ENCODE data around the gene SLC2A11.
"Not testable (repeated sequence)": the region's sequence is repeated elsewhere in the genome, so short reads cannot be mapped to it uniquely, and the experiment has no call there.

The SLC2A11 gene

DNA sequence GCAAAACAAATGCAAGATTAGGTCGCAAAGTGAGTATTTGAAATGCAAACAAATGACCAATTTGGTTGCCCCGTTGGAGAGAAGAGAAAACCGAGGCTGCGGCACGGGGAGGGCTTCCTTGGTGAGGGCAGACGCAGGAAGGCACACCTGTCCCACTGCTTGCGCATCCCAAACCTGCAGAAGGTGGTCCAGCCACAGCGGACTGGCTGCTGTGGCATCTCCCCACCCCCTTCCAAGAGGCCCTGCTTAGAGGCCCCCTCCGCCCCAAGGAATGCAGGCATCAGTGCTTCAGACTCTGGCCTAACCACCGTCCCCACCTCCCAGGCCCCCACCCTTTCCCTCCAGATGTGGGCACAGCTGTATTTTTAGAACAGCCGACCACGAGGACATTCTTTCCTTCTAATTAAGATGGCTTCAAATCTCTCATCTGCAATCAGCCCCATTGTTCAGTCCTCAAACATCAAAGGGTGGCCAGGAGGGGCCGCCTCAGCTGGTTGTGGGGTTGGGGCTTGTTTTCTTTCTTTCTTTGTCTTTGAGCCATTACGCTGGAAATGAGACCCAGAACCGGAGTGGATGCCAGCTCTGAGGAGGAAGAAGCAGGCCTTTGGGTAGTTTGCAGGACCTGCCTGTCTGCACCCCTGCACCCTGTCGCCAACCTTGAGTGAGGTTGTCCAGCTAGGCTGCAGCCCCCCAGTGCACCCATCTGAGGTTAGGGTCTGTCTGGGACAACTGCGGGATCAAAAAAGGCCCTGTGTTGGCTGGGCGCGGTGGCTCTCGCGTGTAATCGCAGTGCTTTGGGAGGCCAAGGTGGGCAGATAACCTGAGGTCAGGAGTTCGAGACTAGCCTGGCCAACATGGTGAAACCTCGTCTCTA, 9.4 kb upstream of the SLC2A11 start:
- no peak for DNase-seq

DNA sequence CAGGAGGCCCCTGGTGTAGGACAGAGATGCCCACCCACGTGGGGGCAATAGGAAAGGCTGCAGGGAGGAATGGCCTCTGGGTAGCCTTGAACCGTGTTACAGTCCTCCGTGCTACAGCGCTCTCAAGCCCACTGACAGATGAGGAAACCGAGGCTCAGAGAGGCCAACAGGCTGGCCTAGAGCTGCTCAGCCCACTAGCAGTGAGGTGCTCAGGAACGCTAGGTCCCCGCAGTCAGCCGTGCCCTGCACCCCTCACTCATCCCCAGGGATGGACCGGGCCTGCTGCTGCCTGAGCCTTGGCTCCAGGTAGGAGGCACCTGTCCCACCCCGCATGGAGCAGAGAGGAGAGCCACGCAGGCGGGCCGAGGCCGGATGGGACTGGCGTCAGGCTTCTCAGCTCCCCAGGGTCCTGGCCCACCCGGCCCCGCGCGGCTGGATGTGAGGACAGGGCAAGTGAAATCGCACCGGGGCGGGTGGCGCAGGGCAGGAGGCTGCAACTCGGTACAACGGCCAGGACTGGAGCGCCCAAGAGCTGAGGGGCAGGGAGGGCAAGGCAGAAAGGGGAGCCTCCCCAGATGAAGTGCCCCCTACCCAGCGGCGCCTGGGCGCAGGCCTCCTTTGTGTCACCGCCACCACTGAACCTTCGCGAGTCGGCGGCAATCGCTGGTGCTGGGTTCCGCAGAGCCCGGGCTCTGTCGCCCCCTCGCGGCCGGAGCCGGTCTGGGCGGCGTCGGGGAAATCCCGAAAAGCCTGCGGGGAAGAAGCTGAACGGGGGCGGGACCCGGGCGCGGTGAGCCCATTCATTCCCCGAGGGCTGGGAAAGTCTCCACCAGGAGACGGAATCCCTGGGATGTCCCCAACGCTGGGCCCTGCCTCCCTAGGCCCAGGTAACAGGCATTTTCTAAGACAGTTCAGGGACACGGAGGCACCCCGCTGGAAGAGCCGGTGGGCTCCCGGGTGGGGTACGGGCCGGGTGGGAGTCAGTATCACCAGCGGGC, 8.4 kb upstream of the SLC2A11 start:
- DNase-seq, result peak; percentile 69 to 73

DNA sequence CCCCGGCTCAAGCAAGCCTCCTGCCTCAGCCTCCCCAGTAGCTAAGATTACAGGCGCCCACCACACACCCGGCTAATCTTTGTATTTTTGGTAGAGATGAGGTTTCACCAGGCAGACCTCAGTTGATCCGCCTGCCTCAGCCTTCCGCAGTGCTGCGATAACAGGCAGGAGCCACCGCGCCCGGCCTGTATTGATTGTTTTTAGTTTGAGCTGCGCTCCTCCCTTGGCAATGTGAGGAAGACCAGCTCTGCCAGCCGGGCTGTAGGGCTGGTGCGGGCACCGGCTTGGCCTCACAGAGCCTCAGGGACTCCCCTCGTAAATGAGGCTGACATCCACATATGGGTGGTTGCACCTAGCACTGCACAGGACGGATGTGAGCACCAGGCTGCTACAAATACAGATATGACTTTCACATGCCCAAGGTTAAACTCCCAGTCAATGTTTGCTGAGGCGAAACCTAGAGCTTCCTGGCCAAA, 7.5 kb upstream of the SLC2A11 start:
- no peak for DNase-seq

DNA sequence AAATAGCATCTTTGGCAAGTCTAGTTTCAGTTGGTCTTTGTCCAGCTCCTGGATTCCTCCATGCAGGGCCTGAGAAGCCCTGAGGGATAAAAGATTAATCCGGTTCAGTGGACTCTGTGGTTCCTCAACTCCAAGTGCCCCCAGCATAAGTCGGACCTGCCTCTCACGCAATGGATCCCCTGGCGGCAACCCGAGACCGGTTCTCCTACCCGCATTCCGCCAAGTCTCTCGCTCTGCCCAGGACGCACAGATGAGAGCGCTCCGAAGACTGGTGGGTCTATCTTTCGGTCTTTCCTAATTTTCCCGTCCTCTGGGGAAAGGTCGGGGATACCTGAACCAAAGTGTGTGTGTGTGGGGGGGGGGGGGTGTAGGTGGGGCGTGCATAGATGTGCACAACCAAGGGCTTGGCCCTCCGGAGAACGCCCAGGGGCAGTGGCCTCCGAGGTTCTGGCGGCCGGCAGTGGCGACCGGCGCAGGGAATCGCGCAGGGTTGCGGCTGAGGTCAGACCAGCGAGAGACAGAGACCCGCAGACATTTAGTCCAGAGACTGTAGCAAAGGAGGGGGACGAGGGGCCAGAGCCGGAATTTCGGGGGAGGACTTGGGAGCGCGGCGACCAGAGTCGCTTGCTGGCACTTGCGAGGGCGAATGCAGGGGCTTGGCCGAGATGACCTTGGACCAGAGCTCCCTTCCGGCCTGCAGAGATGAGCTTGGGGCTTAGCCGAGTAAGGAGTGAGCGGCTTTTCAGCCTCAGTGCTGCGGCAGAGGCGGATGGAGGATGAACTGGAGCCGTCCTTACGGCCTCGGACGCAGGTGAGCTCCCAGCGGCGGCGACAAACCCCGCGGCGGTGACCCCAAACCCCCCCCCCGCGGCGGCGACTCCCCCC, 712 bp upstream of the SLC2A11 start:
- peak; percentile 12 to 48 for DNase-seq

DNA sequence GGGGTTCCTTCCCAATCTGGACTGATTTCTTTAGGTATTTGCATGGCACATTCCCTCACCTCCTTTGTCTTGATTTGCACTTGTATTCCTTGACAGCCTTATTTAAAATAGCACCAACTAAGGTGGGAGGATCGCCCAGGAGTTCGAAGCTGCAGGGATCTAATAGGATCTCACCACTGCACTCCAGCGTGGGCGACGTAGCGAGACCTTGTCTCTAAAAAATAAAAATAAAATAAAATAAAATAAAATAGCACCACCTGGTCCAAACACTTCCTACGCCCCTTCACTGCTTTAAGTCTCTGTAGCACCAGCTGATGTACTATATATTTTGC, 775 bp downstream of the SLC2A11 start:
- DNase-seq, result no peak

DNA sequence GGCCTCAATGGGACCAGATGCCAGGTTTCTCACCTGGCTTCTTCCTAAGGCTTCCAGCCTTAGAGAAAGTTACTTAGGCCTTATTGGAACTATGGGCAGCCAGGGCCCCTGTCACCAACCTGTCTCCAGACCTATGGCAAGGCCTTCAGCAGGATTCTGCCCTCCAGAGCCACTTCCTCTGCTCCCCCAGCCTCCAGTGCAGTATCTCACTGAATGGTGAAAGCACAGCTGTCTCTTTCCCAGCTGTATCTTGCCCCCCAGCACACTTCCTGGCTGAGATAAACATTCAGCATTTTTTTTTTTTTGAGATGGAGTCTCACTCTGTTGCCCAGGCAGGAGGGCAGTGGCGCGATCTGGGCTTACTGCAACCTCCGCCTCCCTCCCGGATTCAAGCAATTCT, 1.5 kb downstream of the SLC2A11 start:
- DNase-seq, result no peak

DNA sequence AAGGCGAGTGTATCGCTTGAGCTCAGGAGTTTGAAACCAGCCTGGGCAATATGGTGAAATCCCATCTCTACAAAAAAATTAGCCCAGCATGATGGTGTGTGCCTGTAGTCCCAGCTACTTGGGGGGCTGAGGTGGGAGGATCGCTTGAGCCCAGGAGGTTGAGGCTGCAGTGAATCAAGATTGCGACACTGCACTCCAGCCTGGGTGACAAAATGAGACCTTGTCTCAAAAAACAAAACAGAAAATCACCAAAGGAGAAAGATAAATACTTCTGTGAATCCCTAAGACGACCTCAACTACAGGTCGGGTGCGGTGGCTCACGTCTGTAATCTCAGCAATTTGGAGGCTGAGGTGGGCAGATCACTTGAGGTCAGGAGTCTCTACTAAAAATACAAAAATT, 2.5 kb downstream of the SLC2A11 start:
- DNase-seq, result not testable (repeated sequence)

DNA sequence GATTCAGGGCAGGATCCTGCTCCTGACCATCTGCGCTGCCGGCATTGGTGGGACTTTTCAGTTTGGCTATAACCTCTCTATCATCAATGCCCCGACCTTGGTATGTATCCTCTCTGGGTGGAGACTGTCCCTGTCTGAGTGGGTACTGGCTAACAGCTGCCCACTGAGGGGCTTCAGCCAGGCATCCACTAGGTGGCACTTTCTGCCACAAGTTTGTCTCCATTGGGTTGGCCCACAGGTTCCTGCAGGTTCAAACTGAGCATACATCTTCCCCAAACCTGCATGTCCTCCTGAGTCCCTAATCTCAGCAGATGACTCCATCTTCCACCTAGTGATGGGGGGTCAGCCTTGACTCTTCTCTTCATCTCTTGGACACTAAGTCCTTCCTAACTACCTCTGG, 4.4 kb downstream of the SLC2A11 start:
- DNase-seq, result peak; percentile 41 to 51

DNA sequence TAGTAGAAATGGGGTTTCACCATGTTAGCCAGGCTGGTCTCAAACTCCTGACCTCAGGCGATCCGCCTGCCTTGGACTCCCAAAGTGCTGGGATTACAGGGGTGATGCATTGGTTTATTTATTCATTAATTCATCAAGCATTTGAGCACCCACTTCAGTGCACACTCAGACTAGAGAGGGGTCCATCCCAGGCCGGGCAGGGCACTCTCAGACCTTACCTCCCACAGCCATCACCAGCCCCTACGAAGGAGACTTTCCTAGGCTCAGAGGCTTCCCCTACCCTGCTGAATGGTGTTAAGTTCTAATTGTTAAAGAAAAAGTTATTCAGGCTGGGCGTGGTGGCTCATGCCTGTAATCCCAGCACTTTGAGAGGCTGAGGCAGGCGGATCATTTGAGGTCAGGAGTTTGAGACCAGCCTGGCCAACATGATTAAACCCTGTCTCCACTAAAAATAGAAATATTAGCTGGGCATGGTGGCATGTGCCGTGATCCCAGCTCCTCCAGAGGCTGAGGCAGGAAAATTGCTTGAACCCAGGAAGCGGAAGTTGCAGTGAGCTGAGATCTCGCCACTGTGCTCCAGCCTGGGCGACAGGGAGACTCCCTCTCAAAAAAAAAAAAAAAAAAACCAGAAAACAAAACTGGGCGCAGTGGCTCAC, 7.0 kb downstream of the SLC2A11 start:
- DNase-seq, result not testable (repeated sequence)

DNA sequence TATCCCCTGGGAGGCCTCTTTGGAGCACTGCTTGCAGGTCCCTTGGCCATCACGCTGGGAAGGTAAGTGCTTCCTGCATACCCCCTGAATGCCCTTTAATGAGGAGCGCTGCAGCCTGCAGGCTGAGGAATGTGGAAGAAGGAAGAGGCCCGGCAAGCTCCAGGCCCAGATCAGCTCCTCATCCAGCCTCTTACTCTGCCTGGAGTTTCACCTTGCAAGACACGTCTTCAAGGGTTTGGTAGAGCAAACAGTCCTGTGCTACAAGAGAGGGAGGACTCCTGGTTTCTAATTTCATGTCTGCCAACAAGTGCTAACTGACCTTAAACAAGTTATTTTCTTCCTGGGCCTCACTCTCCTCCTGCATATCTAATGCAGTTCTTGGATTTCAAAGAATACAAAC, 10.9 kb downstream of the SLC2A11 start:
- no peak for DNase-seq

DNA sequence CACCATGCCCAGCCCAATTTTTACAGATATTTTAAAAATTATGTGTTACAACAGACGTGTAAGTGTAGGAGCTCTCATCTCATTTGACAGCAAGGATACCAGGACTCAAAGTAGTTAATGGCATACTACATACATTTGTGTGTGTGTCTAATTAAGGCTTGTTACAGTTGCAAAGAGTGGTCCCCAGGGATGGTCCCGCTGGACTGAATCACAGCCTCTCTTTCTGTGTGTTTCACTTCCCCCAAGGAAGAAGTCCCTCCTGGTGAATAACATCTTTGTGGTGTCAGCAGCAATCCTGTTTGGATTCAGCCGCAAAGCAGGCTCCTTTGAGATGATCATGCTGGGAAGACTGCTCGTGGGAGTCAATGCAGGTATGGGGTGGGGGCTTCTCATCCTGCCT, 17.2 kb downstream of the SLC2A11 start:
- DNase-seq, result no peak

DNA sequence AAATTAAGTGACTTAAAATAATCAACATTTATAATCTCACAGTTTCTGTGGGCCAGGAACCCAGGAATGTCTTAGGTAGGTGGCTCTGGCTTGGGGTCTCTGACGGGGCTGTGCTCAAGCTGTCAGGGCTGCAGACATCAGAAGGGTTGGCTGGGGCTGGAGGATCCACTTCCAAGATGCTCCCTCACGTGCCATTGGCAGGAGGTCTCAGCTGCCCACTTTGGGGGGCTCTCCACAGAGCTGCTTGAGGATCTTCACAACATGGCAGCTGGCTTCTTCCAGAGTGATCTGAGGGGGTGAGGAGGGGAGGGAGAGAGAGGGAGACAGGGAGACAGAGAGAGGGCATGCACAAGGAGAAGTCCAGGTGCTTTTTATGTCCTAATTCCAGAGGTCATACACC, 18.1 kb downstream of the SLC2A11 start:
- DNase-seq, result no peak

DNA sequence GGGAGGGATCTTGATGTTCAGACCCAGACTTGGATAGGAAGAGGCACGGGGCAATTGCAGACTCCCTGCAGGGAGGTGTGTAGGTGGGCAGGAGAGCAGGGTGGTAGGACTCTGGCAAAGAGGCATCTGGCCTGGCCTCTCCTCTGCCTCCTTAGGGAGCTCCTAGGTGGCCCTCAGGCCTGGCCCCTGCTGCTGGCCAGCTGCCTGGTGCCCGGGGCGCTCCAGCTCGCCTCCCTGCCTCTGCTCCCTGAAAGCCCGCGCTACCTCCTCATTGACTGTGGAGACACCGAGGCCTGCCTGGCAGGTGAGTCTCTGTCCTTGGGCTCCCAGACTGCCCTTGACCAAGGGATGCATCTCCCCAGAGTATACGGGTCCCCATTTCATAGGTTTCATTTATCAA, 19.9 kb downstream of the SLC2A11 start:
- DNase-seq, result no peak

DNA sequence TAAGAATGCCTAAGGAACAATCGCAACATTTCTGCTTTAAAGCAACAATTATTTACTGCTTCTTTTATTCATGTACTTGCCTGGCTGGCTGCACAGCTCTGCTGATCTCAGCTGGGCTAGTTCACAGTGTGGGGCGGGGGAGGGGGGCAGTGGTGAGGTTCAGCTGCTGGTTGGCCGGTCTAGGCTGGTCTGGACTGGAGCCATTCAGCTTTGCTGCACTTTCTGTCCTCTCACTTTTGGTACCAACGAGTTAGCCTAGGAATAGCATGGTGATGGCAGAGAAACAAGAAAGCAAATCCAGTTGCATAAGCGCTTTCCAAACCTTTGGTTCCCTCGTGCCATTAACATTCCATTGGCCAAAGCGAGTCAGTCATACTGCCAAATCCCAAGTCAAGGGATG, 20.5 kb downstream of the SLC2A11 start:
- no peak for DNase-seq

DNA sequence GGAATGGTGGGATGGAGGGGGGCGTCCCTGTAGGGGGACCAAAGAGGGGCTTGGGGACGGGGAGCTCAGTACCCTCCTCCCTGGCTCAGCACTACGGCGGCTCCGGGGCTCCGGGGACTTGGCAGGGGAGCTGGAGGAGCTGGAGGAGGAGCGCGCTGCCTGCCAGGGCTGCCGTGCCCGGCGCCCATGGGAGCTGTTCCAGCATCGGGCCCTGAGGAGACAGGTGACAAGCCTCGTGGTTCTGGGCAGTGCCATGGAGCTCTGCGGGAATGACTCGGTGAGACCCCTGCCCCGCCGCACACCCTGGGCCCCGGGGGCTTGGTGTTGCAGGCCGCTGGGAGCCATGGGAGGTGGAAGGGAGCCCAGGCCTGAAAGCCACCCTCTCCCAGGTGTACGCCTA, 24.7 kb downstream of the SLC2A11 start:
- no peak for DNase-seq

DNA sequence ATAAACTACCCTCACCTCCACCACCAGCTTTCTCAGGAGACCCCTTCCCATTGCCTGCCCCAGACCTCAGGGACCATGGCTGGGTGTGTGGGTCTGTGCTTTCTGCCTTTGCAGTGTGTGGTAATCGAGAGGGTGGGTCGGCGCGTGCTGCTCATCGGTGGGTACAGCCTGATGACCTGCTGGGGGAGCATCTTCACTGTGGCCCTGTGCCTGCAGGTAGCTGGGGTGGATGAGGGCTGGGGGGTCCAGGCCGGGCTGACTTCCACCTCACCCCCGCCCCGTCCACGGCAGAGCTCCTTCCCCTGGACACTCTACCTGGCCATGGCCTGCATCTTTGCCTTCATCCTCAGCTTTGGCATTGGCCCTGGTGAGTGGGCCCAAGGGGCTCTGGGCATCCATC, 26.0 kb downstream of the SLC2A11 start:
- DNase-seq, result no peak

DNA sequence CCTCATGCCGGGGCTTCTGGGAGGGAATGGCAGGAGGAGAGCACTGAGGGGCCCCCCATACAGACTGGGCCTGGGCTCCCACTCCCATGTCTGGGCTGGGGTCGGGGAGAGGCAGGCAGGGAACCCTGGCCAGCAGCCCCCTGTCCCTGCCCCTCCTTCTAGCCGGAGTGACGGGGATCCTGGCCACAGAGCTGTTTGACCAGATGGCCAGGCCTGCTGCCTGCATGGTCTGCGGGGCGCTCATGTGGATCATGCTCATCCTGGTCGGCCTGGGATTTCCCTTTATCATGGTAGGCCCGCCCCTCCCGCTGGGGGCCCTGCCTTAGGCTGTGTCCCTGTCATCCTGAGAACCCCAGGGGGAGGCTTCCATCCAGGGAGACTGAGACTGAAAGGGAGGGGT, 26.5 kb downstream of the SLC2A11 start:
- DNase-seq, result no peak

DNA sequence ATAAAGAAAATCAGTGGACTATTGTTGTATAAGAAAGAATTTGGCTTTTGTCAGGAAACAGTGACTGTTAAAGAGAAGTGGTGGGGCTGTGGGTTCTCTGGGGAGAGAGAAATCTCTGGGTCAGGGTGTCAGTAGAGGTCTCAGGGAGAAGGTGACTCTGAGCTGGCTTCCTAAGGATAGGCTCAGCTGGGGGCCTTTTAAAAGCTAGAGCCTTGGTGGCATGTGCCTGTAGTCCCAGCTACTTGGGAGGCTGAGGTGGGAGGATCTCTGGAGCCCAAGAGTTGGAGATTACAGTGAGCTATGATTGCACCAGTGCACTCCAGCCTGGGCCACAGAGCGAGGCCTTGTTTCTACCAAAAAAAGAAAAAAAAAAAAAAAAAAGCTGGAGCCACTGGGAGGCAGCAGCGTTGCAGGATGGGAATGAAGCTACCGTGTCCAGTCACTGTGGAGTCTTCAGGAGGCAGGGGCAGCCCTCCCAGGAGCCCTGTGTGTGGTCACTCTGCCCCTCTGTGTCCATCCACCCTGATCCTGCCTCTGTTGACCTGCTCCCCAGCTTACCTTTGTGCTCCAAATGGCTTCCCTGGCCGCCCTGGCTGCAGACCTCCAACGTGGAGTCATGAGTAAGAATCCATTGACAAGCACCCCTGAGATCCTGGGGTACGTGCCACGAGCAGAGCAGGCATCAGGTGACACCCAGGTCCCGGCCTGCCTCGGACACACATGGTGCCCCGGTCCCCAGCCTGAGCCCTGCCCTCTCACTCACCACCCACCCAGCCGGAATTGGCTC, 31.1 kb downstream of the SLC2A11 start:
- DNase-seq, result no peak

DNA sequence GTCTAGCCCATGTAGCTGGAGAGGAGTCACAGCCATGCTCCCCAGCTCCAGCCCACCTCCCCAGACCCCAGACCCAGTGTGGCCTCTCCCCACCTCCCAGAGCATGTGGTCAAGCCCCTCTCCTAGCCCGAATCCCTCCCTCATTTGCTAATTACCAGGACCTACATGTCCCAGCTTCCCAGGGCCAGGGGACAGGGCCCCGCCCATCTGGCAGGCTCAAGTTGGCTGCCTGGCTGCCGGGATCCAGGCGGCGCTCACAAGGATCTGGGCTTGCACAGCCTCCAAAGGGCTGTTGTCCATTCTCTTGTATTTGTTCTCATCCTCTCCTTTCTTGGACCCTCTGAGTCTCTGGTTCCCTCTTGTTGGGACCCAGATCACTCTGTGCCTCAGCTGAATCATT, 31.9 kb downstream of the SLC2A11 start:
- DNase-seq, result no peak

DNA sequence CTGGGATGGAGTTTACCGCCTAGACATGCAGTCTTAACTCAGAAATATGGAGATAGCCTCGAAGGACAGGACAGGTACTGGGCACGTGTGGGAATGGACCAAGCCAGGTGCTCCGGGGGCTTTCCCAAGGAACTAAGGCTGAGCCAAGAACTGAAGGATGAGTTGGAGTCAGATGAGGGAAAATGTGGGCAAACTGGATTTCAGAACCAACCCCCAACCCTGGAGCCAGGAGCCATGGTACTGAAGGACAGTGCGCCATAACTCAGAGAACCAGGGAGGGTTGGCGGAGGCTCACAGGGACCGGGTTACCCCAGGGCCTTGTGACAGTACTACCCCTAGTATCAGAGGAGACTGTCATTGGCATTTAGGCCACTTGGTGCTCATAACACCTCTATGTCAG, 34.1 kb downstream of the SLC2A11 start:
- DNase-seq, result no peak

DNA sequence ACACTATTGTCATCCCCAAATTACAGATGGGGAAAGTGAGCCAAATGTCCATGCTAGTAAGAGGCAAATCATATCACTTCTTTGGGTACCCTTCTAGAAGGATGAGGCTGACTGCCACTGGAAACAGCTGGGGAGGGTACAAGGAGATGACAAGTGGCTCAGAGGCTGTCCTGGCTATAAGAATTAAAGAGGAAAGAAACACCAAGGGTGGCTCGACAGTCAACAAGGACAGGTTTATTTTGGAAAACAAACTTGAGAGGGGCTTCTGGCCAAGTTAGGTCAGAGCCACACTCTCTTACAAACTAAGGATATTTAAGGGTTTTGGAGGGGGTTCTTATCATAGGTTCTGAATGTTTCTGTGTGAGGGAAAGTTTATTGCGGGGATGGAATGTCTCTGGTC, 34.5 kb downstream of the SLC2A11 start:
- DNase-seq, result no peak
